HCT116 (cell line): ENCODE measurements around the gene TIPIN. TPM values are rescaled to one million over a fixed set of nuclear protein-coding genes. Genes with fewer than 3 reads are reported as not detected.
"Not testable (repeated sequence)": the region's sequence is repeated elsewhere in the genome, so short reads cannot be mapped to it uniquely, and the experiment has no call there.

ENCODE experiments used
- ATAC-seq: fragments of 200-7000 bp; cut with Tn5 transposase; 2 replicates; pipeline ENCODE4 v1.9.1; 2020; ENCODE audit warnings: mild to moderate bottlenecking, moderate library complexity
- BruUV-seq: library from RNA; stranded (reverse); fragments of 400-500 nt; replicated peaks from 2 replicates; lab custom pipeline; 2021; lab: Mats Ljungman, UMichigan
- CTCF ChIA-PET: fragments of 300-600 bp; sonication (Branson Sonifier 250); formaldehyde crosslinking; loops from one replicate; lab custom pipeline; 2021; ENCODE audit warnings: antibody characterized with exemption; lab: Charles Lee
- POLR2A ChIA-PET: fragments of 300-600, 350-600 bp; sonication (Branson Sonifier 250); formaldehyde crosslinking; loops from one replicate; lab custom pipeline; 2021; ENCODE audit warnings: antibody characterized with exemption; lab: Charles Lee
- RAD21 ChIA-PET, 2 experiments: fragments of 300-600 bp; sonication (Branson Sonifier 250); formaldehyde crosslinking; loops; one replicate each; lab custom pipeline; 2023; ENCODE audit warnings: low total read pairs in 2 of 2; ENCODE audit not compliant: uncharacterized antibody in 2 of 2, unreplicated experiment in 2 of 2, low non-redundant PET in 1 of 2; lab: Charles Lee
- DNase-seq: peaks from one replicate; pipeline ENCODE4 v3.0.0-alpha.2; 2010; ENCODE audit warnings: low read depth, low spot score
- H2AFZ ChIP-seq: fragments of 200-600 bp; shearing (Covaris generic), sonication (generic); 2 replicates; pipeline ENCODE4 v1.6.1; 2017; ENCODE audit warnings: low read depth, mixed run types, mixed read lengths, antibody characterized with exemption, low read length; ENCODE audit not compliant: poor library complexity, severe bottlenecking
- H3K27ac ChIP-seq: 2 replicates; pipeline ENCODE4 v1.5.1; 2012; ENCODE audit warnings: low read depth, low read length
- H3K27me3 ChIP-seq: fragments of 200-600 bp; sonication (generic); 2 replicates; pipeline ENCODE4 v1.6.1; 2016; ENCODE audit warnings: mixed run types, low read length, mixed read lengths; ENCODE audit not compliant: insufficient read depth
- H3K36me3 ChIP-seq, 2 experiments: fragments of 200-500 bp in 1 of 2; fragments of 200-600 bp in 1 of 2; sonication (Bioruptor generic) in 1 of 2; sonication (generic) in 1 of 2; 2 replicates each; pipeline versions ENCODE4 v1.5.1 to v1.6.1; 2014 to 2016; ENCODE audit warnings: low read length in 2 of 2, inconsistent platforms in 1 of 2, mixed read lengths in 1 of 2, mixed run types in 1 of 2; ENCODE audit not compliant: insufficient read depth in 2 of 2, control insufficient read depth in 1 of 2
- H3K4me1 ChIP-seq, 2 experiments: fragments of 200-600 bp in 1 of 2; sonication (generic) in 1 of 2; 2 replicates each; pipeline versions ENCODE4 v1.5.1 to v1.6.1; 2012 to 2017; ENCODE audit warnings: low read length in 2 of 2, inconsistent platforms in 1 of 2, mild to moderate bottlenecking in 1 of 2, mixed read lengths in 1 of 2, mixed run types in 1 of 2, moderate library complexity in 1 of 2; ENCODE audit not compliant: insufficient read depth in 2 of 2, control insufficient read depth in 1 of 2
- H3K4me2 ChIP-seq: fragments of 200-600 bp; sonication (generic); 2 replicates; pipeline ENCODE4 v1.6.1; 2017; ENCODE audit warnings: mixed run types, low read length, mixed read lengths
- H3K4me3 ChIP-seq, 2 experiments: fragments of 200-600 bp in 1 of 2; sonication (generic) in 1 of 2; replicated peaks in 1 of 2; 2 replicates each; pipeline ENCODE4 v1.5.1; 2011 to 2016; ENCODE audit warnings: low read length in 2 of 2, control low read depth in 1 of 2, low read depth in 1 of 2, mild to moderate bottlenecking in 1 of 2, mixed read lengths in 1 of 2, mixed run types in 1 of 2
- H3K79me2 ChIP-seq: fragments of 200-600 bp; sonication (generic); 2 replicates; pipeline ENCODE4 v1.6.1; 2017; ENCODE audit warnings: mild to moderate bottlenecking, mixed run types, low read length, moderate library complexity, mixed read lengths; ENCODE audit not compliant: insufficient read depth
- H3K9ac ChIP-seq: fragments of 200-600 bp; sonication (generic); 2 replicates; pipeline ENCODE4 v1.6.1; 2016; ENCODE audit warnings: low read length, mixed read lengths
- H3K9me2 ChIP-seq: fragments of 200-600 bp; sonication (generic), shearing (Covaris generic); 2 replicates; pipeline ENCODE4 v1.6.1; 2017; ENCODE audit warnings: mixed run types, mild to moderate bottlenecking, moderate library complexity; ENCODE audit not compliant: insufficient read depth
- H3K9me3 ChIP-seq, 2 experiments: fragments of 200-500 bp in 1 of 2; fragments of 200-600 bp in 1 of 2; sonication (Bioruptor generic) in 1 of 2; sonication (generic) in 1 of 2; 2 replicates each; pipeline ENCODE4 v1.6.1; 2014 to 2017; ENCODE audit warnings: low read length in 2 of 2, mixed read lengths in 2 of 2, inconsistent platforms in 1 of 2, low read depth in 1 of 2, mild to moderate bottlenecking in 1 of 2, mixed run types in 1 of 2, moderate library complexity in 1 of 2; ENCODE audit not compliant: control insufficient read depth in 1 of 2, insufficient read depth in 1 of 2
- H4K20me1 ChIP-seq: fragments of 200-600 bp; sonication (generic), shearing (Covaris generic); 2 replicates; pipeline ENCODE4 v1.6.1; 2017; ENCODE audit warnings: mixed run types, mild to moderate bottlenecking, moderate library complexity; ENCODE audit not compliant: insufficient read depth
- EZH2 ChIP-seq: fragments of 200-600 bp; sonication (generic); IDR thresholded peaks from 2 replicates; pipeline ENCODE4 v1.6.1; 2017; ENCODE audit warnings: antibody characterized with exemption, mixed run types
- JUND ChIP-seq: IDR thresholded peaks from 2 replicates; pipeline ENCODE4 v1.6.1; 2012
- ZNF274 ChIP-seq: fragments of 200-500 bp; sonication (Bioruptor generic); IDR thresholded peaks from 2 replicates; pipeline ENCODE4 v1.6.1; 2014; ENCODE audit warnings: mild to moderate bottlenecking, low read depth, low read length, inconsistent platforms
- intact Hi-C: fragments of 100-400 bp; cut with micrococcal nuclease; formaldehyde crosslinking; loops from 2 replicates; pipeline ENCODE4 v1.10.0; 2022
- total RNA-seq: library from RNA; stranded (reverse); gene quantifications from one replicate; pipeline ENCODE4 v1.2.1, GENCODE V29; 2021; ENCODE audit not compliant: unreplicated experiment

Gene TIPIN
- total RNA-seq, 1 experiment from 2014 or later, result 28.1 TPM

DNA sequence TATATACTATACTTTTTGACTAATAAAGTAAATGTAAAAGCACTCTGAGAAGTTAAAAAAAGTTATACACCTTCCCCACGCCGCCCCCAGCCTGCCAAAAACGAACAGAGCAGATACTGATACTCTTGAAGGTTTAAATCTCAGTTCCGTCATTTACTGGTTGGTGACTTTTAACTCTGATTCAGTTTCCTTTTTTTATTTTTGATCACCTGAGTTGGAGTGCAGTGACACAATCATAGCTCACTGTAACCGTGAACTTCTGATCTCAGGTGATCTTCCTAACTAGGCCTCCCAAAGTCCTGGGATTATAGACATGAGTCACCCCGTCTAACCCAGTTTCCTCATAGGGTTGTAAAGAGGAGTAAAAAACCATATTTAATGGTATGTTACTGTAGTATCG, 3.3 kb upstream of the TIPIN start (continued):
- TF ChIP-seq EZH2 (no peak), JUND (peak; percentile 69)

DNA sequence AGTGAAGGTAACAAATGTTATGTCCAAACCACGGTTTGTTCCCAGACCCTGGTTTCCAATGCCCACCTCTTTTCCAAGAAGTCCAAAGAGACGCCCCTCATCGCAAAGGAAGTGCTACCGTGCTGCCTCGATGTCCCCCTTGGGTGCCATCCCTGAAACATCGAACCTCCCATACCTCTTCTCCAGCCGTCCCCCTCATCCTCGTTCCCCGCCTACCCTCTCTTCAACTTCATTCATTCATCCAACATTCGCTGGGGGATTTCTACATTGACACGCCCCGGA, 467 bp downstream of the TIPIN start:
- BruUV-seq, result TSS peak; percentile 83
- Histone ChIP-seq H4K20me1 (no peaks in the 10 kb centered on the region), H3K4me2 (peak overlapping the region; percentile 91), H3K4me3 (peak overlapping the region; percentile 83 to 87), H2AFZ (no peak overlapping the region), H3K36me3 (peaks cover 4 to 5% of the 10 kb centered on the region in 2 experiments; a peak in 3 of 4 replicates), H3K9ac (peak overlapping the region; percentile 90), H3K9me3 (no peaks in the 10 kb centered on the region), H3K79me2 (peaks cover 40% of the 10 kb centered on the region), H3K27me3 (no peaks in the 10 kb centered on the region), H3K9me2 (no peaks in the 10 kb centered on the region), H3K4me1 (peaks cover 17 to 29% of the 10 kb centered on the region in 2 experiments), H3K27ac (peak overlapping the region; percentile 77)
- intact Hi-C loops, result loop anchor here (5.0 kb wide), 1 partner anchor 141 kb away; the partner anchor contains the start of gene SNAPC5
- TF ChIP-seq ZNF274, result no peak
- ChIA-PET CTCF (no interaction called here), POLR2A (interaction anchor here (0.9 kb wide), 1 partner anchor 31 kb away, joined by 3 read pairs; the partner anchor contains the start of gene MAP2K1), RAD21 (no interaction called here)
- DNase-seq, result no peak
- no peak for ATAC-seq

DNA sequence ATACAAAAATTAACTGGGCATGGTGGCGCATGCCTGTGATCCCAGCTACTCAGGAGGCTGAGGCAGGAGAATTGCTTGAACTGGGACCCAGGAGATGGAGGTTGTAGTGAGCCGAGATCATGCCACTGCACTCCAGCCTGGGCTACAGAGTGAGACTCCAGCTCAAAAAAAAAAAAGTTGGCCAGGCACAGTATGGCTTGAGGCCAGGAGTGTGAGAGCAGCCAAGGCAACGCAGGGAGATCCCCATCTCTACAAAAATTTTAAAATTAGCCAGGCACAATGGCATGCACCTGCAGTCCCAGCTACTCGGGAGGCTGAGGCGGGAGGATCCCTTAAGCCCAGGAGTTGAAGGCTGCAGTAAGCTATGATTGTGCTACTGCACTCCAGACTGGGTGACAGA, 8.0 kb downstream of the TIPIN start:
- H3K9ac ChIP-seq, intact Hi-C loops, H3K27me3 ChIP-seq, H3K27ac ChIP-seq, RAD21 ChIA-PET, DNase-seq, H4K20me1 ChIP-seq, H3K4me1 ChIP-seq, H2AFZ ChIP-seq, H3K4me3 ChIP-seq, POLR2A ChIA-PET, CTCF ChIA-PET, ATAC-seq, H3K9me2 ChIP-seq, H3K4me2 ChIP-seq, BruUV-seq, H3K9me3 ChIP-seq: not testable (repeated sequence)
- Histone ChIP-seq H3K36me3 (peaks cover 23 to 25% of the 10 kb centered on the region in 2 experiments), H3K79me2 (peaks cover 12% of the 10 kb centered on the region)
